Muscle of arm (tissue), 12 donors: Measurements from ENCODE around the gene GNG8. TPM values are rescaled to one million over a fixed set of nuclear protein-coding genes. Genes with fewer than 3 reads are reported as not detected.

Source experiments
- DNase-seq: peaks from one replicate; pipeline ENCODE4 v3.0.0-alpha.2; 2013
- polyA plus RNA-seq, 12 donors: library from polyadenylated mRNA; unstranded; fragments of 120-200 nt; gene quantifications; one replicate each; pipeline ENCODE4 v1.2.1, GENCODE V29; 2013; ENCODE audit not compliant: insufficient read length in 12 of 12

The GNG8 gene
- polyA plus RNA-seq, 12 donors, result 1.1 to 2.1 (median 1.6) TPM; not detected in 7

DNA sequence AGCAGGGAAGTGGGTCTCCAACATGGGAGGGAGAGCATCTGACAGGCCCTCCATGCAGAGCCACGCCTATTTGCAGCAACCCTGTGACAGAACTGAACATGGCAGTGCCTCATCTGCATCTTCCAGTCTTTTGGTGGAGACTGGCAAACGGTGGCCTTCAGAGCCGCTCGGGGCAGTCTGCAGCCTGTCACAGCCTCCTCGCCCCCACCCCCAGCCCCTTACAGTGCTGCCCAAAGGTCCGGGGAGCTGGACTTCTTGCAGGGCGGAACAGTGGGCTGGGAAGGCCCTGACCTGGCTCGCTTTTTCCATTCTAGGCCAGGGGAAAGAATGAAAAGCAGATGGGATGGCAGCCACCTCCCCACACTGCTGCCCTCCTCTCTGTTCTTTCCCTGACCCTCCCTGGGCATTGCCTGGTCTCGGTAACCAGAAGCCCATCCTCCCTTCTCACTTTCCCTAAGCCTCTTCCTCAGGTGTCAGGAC is 32.2 kb downstream of the GNG8 start:
- no peak for DNase-seq

DNA sequence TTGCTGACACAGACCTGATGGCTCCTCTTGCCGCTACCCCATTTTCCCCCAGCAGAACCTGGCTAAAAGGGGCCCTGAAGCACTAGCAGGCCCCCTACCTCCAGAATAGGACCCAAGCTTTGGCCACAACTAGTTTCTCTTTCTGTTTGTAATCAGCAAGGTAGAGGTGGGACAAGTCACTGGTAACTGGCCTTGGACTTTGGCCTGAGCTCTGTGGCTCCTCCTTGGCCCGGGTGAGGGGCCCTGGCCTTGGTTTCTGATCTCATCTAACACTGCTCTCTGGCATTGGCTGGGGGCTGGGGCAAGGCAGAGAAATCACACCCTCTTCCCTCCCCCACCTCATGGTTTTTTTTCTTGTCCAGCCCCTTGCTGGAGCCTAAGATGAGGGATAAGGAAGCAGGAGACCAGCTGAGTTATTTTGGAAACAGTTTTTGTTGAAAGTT is 32.8 kb downstream of the GNG8 start:
- no peak for DNase-seq

DNA sequence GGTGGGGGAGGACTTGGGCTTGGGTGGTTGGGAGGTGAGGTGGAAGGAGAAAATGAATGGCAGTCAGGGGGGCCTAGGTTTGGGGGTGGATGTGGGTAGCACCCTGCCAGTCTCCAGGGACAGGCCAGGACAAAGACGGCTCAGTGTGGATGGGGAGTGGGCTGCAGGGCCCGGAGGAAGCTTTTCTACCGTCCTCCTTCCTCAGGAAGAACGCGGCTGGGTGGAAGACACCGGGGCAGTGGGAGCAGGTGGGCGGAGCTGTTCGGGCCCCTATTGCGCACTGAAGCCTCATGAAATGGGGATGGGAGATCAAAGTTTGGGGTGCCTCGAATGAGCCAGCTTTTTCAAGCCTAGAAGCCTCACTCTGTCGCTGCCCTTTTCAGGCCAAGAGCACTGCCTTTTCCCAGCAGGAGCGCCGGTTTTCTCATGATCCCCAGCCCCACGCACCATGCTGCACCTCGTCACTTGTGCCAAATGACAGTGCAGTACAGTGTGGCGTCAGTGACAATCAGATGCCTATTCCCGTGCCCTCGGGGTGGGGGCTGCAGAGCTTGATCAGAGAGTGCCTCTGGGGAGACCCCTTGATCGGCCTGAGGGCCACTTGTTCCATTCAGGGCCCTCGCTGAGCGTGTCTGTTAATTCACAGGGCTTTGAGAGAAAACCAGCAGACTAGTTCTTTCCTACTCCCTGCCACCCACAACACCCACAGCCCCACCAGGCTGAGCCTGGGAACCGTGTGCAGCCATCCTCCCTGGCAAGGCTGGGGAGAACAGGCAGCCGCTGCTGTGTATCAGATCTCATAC is 33.4 kb downstream of the GNG8 start:
- no peak for DNase-seq

DNA sequence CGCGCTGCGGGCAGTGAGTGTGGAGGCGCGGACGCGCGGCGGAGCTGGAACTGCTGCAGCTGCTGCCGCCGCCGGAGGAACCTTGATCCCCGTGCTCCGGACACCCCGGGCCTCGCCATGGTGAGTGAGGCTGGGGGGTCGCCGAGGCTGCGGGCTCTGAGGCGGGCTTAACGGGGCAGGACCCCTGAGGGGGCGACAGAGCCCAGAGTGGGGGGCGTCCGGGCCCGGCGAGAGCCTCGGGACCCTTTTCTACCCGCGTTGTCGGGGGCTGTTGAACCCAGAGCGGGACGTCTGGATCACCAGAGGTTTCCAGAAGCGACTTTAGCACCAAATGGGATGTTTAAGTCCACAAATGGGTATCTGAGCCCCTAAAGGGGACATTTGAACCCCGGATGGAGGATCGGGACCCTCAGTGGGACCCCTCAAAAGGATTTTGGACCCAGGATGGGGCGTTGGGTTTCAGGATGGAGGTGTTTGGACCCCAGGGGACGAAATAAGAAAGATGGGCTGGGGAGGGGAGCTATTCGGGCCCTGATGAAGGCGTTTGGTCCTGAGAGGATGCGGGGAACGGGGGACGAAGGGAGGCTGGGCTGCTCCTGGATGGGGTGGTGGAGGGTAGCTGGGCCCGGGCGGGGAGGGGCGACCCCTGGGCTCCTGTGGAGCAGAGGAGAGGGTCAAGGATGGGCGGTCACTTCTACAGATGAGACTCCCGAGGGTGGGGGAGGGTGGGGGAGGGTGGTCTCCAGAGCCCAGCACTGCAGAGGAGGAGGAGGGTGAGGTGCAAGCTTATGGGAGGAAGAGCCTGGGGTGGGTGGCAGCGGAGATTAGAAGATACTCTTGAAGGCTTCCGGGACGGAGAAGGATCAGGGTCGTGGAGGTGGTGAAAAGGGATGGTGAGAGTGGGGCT is 34.4 kb downstream of the GNG8 start, which contains the start of gene CALM3:
TSS of gene CALM3 (plus strand) at position 13 of the 907 bp plus-strand sequence. CDS start at position 118, 105 bp downstream.
- DNase-seq, result no peak

DNA sequence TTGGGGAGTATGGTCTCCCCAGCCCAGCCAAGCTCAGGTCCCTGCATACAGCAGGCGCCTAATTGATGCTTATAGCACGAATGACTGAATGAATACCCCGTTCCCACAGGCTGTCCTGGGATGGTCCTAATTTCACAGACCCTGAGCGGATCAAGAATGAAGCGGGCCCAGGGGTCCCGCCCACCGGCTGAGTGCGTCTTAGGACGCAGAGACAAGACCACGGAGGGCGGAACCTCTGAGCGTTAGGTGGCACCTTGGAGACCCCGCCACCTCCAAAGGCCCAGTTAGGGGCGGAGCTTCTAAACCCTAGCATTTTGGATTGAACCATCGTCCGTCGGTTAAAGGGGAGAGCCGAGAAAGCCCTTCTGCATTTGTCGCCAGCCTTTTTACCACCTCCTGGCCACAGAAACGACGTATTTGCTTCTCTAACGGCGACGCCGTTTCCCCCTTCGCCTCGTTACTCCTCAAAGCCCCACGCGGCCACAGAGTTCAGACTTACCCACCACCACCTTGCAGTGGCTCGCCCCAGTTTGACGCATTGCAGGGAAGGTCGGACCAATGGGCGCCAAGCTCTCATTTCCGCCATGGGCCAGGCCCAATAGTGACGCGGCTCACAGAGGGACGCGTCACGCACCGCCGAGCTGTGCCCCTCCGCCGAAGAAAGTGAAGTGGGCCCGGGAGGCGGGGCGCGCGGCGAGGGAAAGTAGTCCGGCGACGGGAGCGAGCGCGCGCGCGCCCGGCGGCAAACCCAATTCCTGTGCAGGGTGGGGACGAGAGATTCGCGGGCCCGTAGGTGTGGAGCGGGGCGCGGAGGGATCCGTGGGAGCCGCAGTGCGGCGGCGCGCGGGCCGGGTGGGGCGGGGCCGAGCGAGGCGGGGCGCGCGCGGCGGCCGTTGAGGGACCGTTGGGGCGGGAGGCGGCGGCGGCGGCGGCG is 35.4 kb downstream of the GNG8 start:
- peak; percentile 99 for DNase-seq

DNA sequence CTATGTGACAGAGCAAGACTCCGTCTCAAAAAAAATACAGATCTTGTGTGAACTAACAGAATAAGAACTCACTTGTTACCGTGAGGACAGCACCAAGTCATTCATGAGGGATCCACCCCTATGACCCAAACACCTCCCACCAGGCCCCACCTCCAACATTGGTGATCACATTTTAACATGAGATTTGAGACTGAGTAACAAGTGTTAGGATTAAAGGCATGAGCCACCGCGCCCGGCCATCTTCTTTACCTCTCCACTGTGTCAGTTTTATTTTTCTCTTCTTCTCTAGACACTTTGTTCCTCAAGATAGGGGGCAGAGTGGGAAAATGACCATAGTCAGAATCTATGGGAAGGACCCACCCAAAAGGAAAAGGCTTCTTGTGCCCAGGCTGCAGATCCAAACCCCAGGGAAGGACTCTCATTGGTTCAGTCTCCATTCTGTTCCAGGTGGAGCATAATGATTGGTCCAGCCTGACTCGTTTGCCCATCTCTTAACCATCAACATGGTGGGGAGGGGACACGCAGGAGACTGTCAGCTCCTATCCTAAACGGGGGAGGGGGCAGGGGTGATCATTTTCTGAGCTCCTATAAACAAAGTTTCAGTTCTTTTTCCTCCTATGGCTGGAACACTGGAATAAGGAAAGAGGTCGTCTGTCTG is 36.2 kb downstream of the GNG8 start:
- no peak for DNase-seq

DNA sequence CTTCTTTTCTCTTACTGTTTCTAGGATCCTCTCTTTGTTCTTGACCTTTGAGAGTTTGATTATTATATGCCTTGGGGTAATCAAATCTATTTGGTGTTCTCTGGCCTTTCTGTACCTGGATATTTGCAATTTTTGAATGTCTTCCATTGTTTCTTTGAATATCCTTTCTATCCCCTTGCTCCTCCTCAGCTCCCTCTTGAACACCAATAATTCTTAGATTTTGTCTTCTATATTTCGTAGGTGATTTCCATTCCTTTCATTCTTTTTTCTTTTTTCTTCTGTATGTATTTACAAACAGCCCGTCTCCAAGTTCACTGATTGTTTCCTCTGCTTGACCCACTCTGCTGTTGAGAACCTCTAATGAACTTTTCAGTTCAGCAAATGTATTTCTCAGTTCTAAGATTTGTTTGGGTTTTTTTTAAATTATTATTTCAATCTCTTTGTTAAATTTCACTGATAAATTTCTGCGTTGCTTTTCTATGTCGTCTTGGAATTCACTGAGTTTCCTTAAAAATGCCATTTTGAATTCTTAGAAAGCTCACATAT is 37.6 kb downstream of the GNG8 start:
- DNase-seq, result no peak

DNA sequence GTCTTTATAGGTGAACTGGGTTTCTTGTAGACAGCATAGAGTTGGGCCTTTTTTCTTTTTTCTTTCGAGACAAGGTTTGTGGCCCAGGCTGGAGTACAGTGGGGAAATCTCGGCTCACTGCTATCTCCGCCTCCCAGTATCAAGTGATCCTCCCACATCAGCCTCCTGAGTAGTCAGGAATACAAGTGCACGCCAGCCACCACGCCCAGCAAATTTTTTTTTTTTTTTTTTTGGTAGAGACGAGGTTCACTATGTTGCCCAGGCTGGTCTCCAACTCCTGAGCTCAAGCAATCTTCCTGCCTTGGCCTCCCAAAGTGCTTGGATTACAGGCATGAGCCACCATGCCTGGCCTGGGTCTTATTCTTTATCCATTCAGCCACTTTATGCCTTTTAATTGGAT is 40.0 kb downstream of the GNG8 start:
- DNase-seq, result no peak

DNA sequence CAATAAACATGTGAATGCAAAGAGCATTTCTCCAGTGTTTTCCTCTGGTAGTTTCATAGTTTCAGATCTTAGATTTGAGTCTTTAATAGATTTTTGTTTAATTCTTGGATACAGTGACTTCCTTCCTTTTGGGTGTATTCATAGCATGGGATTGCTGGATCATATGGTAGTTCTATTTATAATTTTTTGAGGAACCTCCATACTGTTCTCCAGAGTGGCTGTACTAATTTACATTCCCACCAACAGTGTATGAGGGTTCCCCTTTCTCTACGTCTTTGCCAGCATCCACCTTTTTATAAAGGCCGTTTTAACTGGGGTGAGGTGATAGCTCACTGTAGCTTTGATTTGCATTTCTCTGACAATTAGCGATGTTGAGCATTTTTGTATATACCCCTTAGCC is 44.1 kb downstream of the GNG8 start:
- no peak for DNase-seq

DNA sequence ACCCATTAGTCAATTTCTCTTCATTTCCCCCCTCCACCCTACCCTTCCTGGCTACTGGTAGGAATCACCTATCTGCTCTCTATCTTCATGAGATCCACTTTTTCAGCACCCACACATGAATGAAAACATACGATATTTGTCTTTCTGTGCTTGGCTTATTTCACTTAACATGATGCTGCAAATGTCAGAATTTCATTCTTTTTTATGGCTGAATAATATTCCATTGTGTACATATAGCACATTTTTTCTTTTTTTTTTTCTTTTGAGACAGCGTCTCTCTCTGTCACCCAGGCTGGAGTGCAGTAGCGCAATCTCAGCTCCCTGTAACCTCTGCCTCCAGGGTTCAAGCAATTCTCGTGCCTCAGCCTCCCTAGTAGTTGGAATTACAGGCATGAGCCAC is 44.7 kb downstream of the GNG8 start:
- no peak for DNase-seq

DNA sequence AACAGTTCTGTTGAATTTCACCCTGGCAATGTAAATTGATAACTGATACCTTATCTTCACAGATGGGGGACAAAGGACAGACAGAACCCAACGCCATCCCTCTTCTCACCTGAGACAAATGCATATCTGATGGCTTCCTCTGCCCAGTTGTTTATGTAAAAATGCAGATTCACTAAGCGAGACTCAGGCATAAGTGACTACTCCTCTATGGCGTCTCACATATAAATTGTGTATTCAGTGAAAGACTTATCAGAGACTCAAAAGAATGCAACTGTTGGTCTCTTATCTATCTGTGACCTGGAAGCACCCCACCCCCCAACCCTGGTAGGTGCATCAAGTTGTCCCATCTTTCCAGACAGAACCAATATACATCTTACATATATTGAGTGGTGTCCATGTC is 48.1 kb downstream of the GNG8 start:
- DNase-seq, result no peak

DNA sequence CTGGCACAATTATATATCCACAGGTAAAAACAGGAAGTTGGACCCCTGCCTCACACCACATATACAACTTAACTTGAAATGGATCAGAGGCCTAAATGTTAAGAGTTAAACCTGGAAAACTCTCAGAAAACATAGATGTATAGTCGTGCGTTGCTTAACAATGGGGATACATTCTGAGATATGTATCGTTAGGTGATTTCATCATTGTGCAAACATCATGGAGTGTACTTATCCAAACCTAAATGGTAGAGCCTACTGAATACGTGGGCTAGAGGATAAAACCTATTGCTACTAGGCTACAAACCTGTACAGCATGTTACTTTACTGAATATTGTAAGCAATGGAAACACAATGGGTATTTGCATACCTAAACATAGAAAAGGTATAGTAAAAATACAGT is 49.7 kb downstream of the GNG8 start:
- DNase-seq, result no peak

DNA sequence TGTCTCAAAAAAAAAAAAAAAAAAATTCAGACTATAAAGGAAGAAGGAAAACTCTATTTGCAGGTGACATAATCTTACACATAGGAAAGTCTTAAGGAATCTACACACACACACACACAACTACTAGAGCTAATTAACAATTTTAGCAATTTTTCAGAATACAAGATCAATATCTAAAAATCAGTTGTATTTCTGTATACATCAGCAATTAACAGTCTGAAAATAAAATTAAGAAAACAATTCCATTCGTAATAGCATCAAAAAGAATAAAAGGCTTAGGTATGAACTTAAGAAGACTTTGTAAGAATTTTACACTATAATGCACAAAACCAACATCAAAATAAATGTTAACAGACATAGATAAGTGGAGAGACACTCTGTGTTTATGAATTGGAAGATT is 50.5 kb downstream of the GNG8 start:
- DNase-seq, result no peak

Other genes starting within 250 kb of the GNG8 start
- gene CCDC8, start 222.6 kb downstream of the GNG8 start, polyA plus RNA-seq, result 10 to 100 TPM in 11 of 12 donors, not detected in 1; 45.6 to 86.6 (median 60.0) TPM
- gene PNMA8C, start 207.3 kb downstream of the GNG8 start, polyA plus RNA-seq, result under 1 TPM in 10 of 12 donors, not detected in 2; 0.24 to 0.47 (median 0.41) TPM
- gene PNMA8A, start 164.6 kb downstream of the GNG8 start, polyA plus RNA-seq, result 10 to 100 TPM in 11 of 12 donors, not detected in 1; 18.6 to 55.2 (median 40.1) TPM
- 1 to 10 TPM in 10 of 12 donors, not detected in 2; 1.8 to 5.1 (median 2.3) TPM for gene PNMA8B, start 140.3 kb downstream of the GNG8 start, polyA plus RNA-seq
- 100 to 1,000 TPM; 165 to 381 (median 230) TPM for gene CALM3, start 34.9 kb downstream of the GNG8 start, polyA plus RNA-seq
- gene PTGIR, start 11.1 kb downstream of the GNG8 start, polyA plus RNA-seq, result 1 to 10 TPM in 10 of 12 donors, not detected in 2; 1.7 to 6.7 (median 2.7) TPM
- 10 to 100 TPM in 10 of 12 donors, 1 to 10 TPM in 1, not detected in 1; 9.8 to 25.7 (median 16.3) TPM for gene DACT3, start 25.0 kb upstream of the GNG8 start, polyA plus RNA-seq
- 10 to 100 TPM in 11 of 12 donors, not detected in 1; 15.9 to 43.5 (median 22.3) TPM for gene PRKD2, start 80.9 kb upstream of the GNG8 start, polyA plus RNA-seq
- 10 to 100 TPM in 11 of 12 donors, not detected in 1; 13.7 to 46.3 (median 18.3) TPM for gene FKRP, start 109.9 kb upstream of the GNG8 start, polyA plus RNA-seq
- 10 to 100 TPM in 11 of 12 donors, not detected in 1; 40.0 to 75.7 (median 44.8) TPM for gene STRN4, start 110.2 kb upstream of the GNG8 start, polyA plus RNA-seq
- gene SLC1A5, start 152.4 kb upstream of the GNG8 start, polyA plus RNA-seq, result 10 to 100 TPM in 11 of 12 donors, not detected in 1; 15.7 to 39.9 (median 19.1) TPM
- gene AP2S1, start 214.6 kb upstream of the GNG8 start, polyA plus RNA-seq, result 10 to 100 TPM in 11 of 12 donors, not detected in 1; 40.5 to 71.1 (median 53.7) TPM
- 10 to 100 TPM in 11 of 12 donors, not detected in 1; 35.6 to 79.6 (median 37.3) TPM for gene ARHGAP35, start 224.8 kb upstream of the GNG8 start, polyA plus RNA-seq